ENCODE results near the gene CFAP410.

CFAP410 gene

GRCh38 chr21:44338971-44339910 lies at the start of gene CFAP410:
CFAP410 (minus strand) TSS chr21:44339390; CDS start chr21:44339194, 196 bp downstream.
- DNase-seq = peak; percentile 92

- no peak for DNase-seq
These were observed 45.8 kb upstream of the CFAP410 start for GRCh38 chr21:44384968-44385367.

DNA sequence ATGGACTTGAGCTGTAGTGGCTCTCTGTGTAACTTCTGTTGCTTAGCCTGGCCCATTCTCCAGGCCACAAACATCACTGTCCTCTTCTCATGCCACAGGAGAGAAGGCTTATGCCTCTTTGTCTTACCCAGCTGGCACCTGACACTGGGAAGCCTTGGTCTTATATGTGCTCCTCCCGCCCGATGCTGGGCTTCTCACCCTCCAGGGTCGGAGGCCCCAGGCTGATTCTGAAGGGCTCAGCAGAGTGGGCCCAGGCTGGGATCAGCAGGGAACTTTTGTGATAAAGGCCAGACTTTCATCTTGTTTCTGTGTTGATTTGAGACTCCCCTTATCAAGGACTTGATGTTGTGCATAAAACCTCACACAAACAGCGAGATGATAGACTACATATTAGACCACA lies 44.0 kb upstream of the CFAP410 start:
- no peak for DNase-seq

DNA sequence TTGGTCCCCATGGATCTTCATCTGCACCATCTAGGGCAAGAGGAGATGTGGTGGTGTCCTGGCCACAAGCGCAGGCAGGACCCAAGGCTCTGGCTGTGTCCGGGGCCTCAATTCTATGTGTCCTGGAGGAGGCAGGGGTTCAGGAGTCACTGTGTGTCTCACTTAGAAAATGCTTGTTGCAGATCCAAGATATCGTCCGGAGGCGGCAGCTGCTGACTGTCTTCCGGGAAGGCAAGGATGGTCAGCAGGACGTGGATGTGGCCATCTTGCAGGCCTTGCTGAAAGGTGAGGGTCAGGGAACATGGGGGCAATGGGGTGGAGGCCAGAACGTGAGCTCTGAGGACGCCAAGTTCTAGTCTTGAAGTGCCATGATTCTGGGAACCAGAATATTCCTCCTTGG lies 43.3 kb upstream of the CFAP410 start:
- no peak for DNase-seq

- DNase-seq = no peak
These were observed 42.7 kb upstream of the CFAP410 start for GRCh38 chr21:44381874-44382273.

DNA sequence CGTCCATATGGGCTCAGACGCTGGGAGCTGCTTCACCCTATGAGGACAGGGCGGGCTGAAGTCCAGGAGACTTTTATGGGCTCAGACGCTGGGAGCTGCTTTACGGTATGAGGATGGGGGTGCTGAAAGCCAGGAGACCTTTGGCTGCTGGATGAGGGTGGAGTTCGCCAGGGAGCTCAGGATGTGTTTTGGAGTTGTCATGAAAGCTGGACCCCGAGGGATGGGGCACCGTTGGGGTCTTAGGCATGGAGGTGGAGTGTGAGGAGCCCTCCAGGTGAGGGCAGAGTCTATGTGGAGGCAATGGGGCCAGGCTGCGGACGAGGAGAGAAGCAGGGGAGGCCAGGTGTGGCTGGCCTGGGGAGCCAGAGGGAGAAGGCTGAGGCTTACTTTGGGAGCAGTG lies 41.7 kb upstream of the CFAP410 start:
- no peak for DNase-seq

GRCh38 chr21:44379991-44380865 lies 41.0 kb upstream of the CFAP410 start:
- DNase-seq = no peak

DNA sequence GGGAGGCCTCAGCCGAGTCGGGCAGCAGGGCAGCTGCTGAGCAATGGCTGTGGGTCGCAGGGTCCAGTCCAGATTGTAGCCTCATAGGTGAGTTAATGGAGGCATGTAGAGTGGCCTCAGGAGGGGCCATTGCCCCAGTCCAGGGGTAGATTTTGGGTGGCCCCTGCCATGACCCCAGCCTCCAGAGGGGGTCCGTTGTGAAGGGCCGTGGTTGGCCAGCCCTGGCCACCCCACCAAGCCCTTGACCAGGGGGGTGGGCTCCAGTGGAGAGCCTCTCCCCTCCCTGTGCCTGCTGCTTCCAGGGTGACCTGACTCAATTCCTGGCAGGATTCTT lies 40.3 kb upstream of the CFAP410 start:
- DNase-seq = no peak

- DNase-seq = no peak
These were observed 39.7 kb upstream of the CFAP410 start for GRCh38 chr21:44378646-44379514.

- no peak for DNase-seq
These were observed 38.9 kb upstream of the CFAP410 start for GRCh38 chr21:44377922-44378645.

- DNase-seq = no peak
These were observed 38.2 kb upstream of the CFAP410 start for GRCh38 chr21:44377201-44377921.

DNA sequence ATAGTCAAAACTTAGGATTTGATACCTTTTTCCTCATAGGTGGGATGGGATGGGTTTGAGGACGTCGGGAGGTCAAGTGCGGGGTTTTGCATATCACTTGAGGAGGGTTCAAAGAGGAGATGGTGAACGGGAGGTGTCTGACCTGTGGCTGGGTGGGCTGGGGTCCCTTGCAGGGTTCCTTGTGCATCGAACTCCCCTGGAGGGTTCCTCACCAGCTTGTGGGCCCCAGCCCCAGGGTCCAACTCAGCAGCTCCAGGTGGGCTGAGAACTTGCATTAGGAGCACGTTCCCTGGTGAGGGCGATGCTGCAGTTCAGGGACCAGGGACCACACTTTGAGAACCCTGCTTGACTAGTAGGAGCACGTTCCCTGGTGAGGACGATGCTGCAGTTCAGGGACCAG lies 37.4 kb upstream of the CFAP410 start:
- no peak for DNase-seq

GRCh38 chr21:44375761-44376241 lies 36.6 kb upstream of the CFAP410 start:
- DNase-seq = no peak

DNA sequence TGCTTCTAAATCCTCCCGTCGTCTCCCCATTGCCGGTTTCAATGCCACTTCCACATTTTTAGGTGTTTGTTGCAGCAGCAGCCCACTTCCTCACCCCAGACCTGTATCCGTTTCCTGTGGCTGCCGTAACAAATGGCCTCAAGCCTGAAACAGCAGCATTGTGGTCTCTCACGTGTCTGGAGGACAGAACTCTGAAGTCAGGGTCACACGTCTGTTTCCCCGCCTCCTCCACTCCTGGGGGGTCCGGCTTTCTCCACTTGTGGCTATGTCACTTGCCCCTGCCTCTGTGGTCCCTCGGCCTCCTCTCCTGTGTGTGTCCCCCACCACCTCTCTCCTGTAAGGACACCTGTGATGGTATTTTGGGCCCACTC lies 36.1 kb upstream of the CFAP410 start:
- DNase-seq = no peak

DNA sequence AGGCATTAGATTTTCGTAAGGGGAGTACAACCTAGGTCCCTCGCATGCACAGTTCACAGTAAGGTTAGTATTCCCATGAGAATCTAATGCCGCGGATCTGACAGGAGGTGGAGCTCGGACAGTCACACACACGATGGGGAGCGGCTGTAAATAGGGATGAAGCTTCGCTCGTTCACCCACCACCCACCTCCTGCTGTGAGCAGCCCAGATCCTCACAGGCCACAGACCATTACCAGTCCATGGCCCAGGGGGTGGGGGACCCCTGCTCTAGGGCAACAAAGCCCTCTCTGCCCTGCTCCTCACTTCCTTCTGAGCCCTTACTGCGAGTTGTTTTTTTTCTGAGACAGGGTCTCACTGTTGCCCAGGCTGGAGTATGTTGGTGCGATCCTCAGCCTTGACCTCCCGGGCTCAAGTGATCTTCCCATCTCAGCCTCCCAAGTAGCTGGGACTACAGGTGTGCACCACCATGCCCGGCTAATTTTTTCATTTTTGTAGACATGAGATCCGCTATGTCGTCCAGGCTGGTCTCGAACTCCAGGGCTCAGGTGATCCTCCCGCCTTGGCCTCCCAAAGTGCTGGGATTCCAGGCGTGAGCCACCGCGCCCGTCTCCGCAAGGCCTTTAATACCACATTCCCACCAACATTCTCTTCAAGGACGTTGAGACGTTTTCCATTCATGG lies 35.6 kb upstream of the CFAP410 start:
- no peak for DNase-seq

DNA sequence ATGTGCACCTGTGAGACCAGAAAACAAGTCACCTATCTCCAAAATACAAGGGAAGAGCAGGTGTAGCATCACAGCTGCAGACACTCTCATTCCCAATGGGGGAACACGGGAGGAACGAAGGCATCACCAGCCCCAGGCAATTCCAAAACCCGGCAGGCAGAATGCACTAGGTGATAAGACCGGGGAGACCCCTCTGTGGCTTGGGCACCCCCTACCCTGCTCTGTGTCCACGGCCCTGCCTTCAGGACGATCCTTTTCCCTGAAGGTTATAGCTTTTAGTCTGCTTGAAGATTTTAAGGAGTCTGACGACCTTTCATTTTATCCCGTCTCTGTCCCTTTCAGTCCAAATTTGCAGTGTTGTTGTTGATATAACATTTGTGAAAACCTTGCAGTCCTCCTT lies 33.4 kb upstream of the CFAP410 start:
- DNase-seq = no peak

GRCh38 chr21:44371596-44371995 lies 32.4 kb upstream of the CFAP410 start:
- DNase-seq = no peak

DNA sequence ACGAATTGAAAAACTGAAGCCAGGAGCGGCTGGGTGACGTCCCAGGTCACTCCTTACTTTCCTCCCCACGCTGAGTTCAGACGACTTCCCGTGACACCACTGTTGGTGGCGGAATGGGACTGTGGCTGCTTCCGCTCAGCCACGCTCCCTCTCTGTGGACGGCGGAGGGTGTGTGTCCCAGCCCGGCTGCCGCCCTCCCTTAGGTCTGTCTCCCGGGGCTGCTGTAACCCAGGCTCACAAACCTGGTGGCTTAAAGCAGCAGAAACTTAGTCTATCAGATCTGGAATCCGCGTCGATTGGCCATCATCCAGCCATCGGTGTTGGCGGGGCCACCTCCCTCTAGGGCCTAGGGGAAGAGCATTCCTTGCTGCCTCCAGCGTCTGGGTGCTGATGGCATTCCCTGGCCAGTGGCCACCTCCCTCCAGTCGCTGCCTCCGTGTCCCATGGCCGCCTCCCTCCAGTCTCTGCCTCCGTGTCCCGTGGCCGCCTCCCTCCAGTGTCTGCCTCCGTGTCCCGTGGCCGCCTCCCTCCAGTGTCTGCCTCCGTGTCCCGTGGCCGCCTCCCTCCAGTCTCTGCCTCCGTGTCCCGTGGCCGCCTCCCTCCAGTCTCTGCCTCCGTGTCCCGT lies 31.7 kb upstream of the CFAP410 start:
- no peak for DNase-seq

- DNase-seq = peak; percentile 9
These were observed 31.0 kb upstream of the CFAP410 start for GRCh38 chr21:44370027-44370735.

Measured in HCEC 1CT (cell line).